Neutrophil (primary cell): ENCODE results near the gene EOMES.
"Not testable (repeated sequence)": the region's sequence is repeated elsewhere in the genome, so short reads cannot be mapped to it uniquely, and the experiment has no call there.

Experiments
- H3K27ac ChIP-seq: fragments of 200-600 bp; sonication (generic); 2 replicates; pipeline ENCODE4 v1.5.1; 2016; ENCODE audit warnings: mild to moderate bottlenecking, moderate library complexity
- H3K27me3 ChIP-seq: fragments of 200-600 bp; sonication (generic); 2 replicates; pipeline ENCODE4 v1.6.0; 2016; ENCODE audit warnings: mild to moderate bottlenecking
- H3K36me3 ChIP-seq: fragments of 200-600 bp; sonication (generic); 2 replicates; pipeline ENCODE4 v1.5.1; 2017
- H3K4me1 ChIP-seq, 2 experiments: fragments of 200-600 bp in 1 of 2; sonication (generic) in 1 of 2; 1 replicate in 1 of 2; 2 replicates in 1 of 2; pipeline versions ENCODE4 v1.5.1 to v1.6.1; 2013 to 2016; ENCODE audit warnings: low read depth in 1 of 2, low read length in 1 of 2, mild to moderate bottlenecking in 1 of 2, moderate library complexity in 1 of 2; ENCODE audit not compliant: control insufficient read depth in 1 of 2, insufficient read depth in 1 of 2
- H3K4me3 ChIP-seq, 2 experiments: fragments of 200-600 bp in 1 of 2; sonication (generic) in 1 of 2; 1 replicate in 1 of 2; 2 replicates in 1 of 2; pipeline ENCODE4 v1.5.1; 2013 to 2016; ENCODE audit warnings: low read depth in 1 of 2, low read length in 1 of 2, mild to moderate bottlenecking in 1 of 2, moderate library complexity in 1 of 2
- H3K9me3 ChIP-seq: fragments of 200-600 bp; sonication (generic); 2 replicates; pipeline ENCODE4 v1.5.1; 2016
- TF ChIP-seq, protein P1 (sequence below): fragments of 200-600 bp; sonication (generic); IDR thresholded peaks from 2 replicates; pipeline ENCODE4 v1.5.1; 2016; ENCODE audit warnings: antibody characterized with exemption

Gene EOMES

DNA sequence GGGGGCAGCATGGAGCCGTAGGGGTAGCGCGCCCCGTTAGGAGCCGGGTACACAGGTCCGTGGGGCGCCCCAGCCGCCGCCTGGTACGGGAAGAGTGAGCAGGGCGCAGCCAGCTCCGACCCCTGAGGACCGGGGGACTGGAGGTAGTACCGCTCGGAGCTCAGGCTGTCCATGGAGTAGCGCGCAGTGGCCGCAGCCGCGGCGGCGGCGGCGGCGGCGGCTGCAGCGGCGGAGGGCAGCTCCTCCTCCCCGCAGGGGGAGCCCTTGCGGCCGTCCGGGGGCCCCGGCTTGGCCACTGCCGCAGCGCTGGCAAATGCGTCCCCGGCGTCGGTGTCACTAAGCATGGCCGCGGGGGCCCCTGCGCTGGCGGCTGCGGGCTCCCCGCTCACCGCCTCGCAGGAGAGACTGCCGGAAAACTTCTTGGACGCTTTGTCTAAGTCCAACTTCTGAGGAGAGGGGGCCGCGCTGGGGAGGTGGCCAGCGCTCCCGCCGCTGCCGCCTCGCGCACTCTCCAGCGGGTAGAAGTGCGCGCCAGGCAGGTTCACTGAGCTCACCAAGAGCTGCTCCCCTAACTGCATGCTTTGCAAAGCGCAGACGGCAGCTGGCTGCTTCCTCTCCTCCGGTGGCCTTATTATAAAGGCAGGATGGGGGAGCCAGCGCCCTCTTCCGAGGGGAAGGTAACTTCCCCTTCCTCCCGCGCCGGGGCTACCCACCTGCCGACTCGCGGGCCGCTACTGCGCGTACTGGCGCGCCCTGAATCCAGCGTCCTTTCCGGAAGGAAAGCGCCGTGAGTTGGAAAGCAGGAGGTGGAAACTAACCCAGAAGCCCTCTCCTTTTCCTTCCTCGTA, at the start of gene EOMES:
Gene EOMES, minus strand, starts transcription at position 607 of the 848 bp plus-strand sequence. Its CDS starts 29 bp downstream, at position 578.
- no peak within 1 kb of the TSS for H3K27ac ChIP-seq
- peaks cover 16 to 27% of the 10 kb centered on the region in 2 experiments for H3K4me1 ChIP-seq
- no peaks in the 10 kb centered on the region for H3K36me3 ChIP-seq
- H3K4me3 ChIP-seq: no peak within 1 kb of the TSS
- TF ChIP-seq, protein P1, sequence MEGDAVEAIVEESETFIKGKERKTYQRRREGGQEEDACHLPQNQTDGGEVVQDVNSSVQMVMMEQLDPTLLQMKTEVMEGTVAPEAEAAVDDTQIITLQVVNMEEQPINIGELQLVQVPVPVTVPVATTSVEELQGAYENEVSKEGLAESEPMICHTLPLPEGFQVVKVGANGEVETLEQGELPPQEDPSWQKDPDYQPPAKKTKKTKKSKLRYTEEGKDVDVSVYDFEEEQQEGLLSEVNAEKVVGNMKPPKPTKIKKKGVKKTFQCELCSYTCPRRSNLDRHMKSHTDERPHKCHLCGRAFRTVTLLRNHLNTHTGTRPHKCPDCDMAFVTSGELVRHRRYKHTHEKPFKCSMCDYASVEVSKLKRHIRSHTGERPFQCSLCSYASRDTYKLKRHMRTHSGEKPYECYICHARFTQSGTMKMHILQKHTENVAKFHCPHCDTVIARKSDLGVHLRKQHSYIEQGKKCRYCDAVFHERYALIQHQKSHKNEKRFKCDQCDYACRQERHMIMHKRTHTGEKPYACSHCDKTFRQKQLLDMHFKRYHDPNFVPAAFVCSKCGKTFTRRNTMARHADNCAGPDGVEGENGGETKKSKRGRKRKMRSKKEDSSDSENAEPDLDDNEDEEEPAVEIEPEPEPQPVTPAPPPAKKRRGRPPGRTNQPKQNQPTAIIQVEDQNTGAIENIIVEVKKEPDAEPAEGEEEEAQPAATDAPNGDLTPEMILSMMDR: no peak
- no peaks in the 10 kb centered on the region for H3K9me3 ChIP-seq
- H3K27me3 ChIP-seq: peaks cover 100% of the 10 kb centered on the region

DNA sequence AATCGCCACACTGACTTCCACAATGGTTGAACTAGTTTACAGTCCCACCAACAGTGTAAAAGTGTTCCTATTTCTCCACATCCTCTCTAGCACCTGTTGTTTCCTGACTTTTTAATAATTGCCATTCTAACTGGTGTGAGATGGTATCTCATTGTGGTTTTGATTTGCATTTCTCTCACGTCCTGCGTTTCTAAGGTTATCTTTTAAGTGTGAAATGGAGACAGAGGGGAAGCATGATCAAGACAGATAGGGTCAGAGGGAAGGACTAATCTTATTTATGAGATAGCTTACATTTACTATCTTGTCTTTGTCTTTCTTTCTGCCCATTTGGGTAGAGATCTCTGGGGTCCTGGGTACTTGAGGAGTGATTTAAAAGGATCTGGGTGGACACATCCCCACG, 48.3 kb upstream of the EOMES start:
- not testable (repeated sequence) for H3K4me1 ChIP-seq, H3K36me3 ChIP-seq, H3K27me3 ChIP-seq, H3K4me3 ChIP-seq, H3K27ac ChIP-seq, H3K9me3 ChIP-seq

DNA sequence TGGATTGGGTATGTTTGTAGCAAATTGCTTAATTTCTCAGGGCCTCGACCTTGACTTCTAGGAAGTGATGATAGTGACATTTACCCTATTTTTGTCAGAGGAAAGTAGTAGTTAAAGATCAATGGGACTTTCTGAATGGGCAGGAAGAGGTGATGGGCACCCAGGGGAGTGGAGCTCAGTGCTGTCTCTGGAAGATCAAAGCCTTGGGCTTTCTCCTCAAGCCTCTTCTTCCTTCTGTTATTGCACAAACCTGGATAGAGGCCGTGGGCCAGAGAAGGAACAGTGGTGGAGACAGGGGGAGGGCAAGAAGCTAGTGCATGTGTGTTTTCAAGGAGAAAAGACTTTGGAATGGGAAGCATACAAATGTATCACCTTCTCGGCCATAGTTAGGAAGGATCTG, 44.9 kb upstream of the EOMES start:
- no peak overlapping the region for H3K27ac ChIP-seq
- H3K9me3 ChIP-seq: no peaks in the 10 kb centered on the region
- no peaks in the 10 kb centered on the region for H3K4me1 ChIP-seq
- no peaks in the 10 kb centered on the region for H3K36me3 ChIP-seq
- TF ChIP-seq, protein P1: no peak
- no peak overlapping the region for H3K4me3 ChIP-seq
- H3K27me3 ChIP-seq: no peaks in the 10 kb centered on the region

DNA sequence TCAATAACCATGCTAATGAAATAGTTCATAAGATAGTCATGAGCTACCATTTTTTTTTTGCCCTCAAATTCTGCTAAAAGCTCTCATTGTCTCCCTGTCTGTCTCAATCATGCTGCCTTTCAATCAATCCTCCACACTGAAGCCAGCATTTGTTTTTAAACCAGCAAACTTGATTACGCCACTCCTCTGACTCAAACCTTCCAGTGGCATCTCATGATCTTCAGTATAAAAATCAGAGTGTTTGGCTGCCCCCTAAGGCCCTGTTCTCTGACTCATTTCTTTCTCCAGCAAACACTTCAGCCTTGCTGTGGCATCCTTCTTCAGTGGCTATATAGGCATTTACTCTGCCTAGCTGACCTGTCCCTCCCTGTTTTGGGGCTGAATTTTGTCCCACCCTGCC, 36.0 kb upstream of the EOMES start:
- H3K27me3 ChIP-seq: no peaks in the 10 kb centered on the region
- no peaks in the 10 kb centered on the region for H3K4me1 ChIP-seq
- TF ChIP-seq, protein P1: no peak
- no peak overlapping the region for H3K27ac ChIP-seq
- H3K36me3 ChIP-seq: no peaks in the 10 kb centered on the region
- H3K4me3 ChIP-seq: no peak overlapping the region
- H3K9me3 ChIP-seq: no peaks in the 10 kb centered on the region

DNA sequence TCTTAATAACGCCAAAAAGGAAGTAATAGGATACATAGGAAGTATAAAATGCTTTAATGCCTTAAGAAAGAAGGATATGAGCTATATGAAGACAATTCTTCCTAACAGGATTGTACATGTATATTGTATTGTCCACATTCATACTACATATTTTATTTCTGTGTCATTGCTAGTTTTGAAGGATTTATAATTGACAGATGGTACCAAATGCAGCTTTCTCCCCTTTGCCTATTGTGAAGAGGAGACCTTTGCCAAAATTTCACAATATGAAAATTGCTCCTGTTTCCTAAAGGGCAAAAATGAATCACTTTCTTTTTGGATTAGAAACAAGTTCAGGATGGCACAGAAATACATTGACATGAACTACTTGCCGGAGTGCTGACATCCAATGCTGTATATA, 34.8 kb upstream of the EOMES start:
- Histone ChIP-seq H3K27ac (no peak overlapping the region), H3K9me3 (no peaks in the 10 kb centered on the region), H3K36me3 (no peaks in the 10 kb centered on the region), H3K4me3 (no peak overlapping the region), H3K4me1 (no peaks in the 10 kb centered on the region), H3K27me3 (no peaks in the 10 kb centered on the region)
- TF ChIP-seq, protein P1: no peak

- no peaks in the 10 kb centered on the region for H3K4me1 ChIP-seq
- TF ChIP-seq, protein P1: no peak
- no peaks in the 10 kb centered on the region for H3K36me3 ChIP-seq
- H3K9me3 ChIP-seq: no peaks in the 10 kb centered on the region
- H3K27me3 ChIP-seq: no peaks in the 10 kb centered on the region
- H3K4me3 ChIP-seq: no peak overlapping the region
- H3K27ac ChIP-seq: no peak overlapping the region
These were observed 30.8 kb upstream of the EOMES start for GRCh38 chr3:27752926-27753325.
